HepG2 (cell line): ENCODE data around the gene ELP6. TPM values are rescaled to one million over a fixed set of nuclear protein-coding genes. Genes with fewer than 3 reads are reported as not detected.
A peak's percentile ranks its signal among the peaks of the same experiment; 100 is the strongest.

ENCODE experiments used
- ATM ChIP-seq: fragments of 450-650 bp; IDR thresholded peaks from 2 replicates; pipeline ENCODE4 v1.7.1; 2017; ENCODE audit warnings: mild to moderate bottlenecking, borderline replicate concordance
- ELF1 ChIP-seq: sonication (generic); formaldehyde crosslinking; IDR thresholded peaks from 2 replicates; pipeline ENCODE4 v1.4.0; 2020; ENCODE audit warnings: missing genetic modification reagents
- JUN ChIP-seq: sonication (generic); formaldehyde crosslinking; IDR thresholded peaks from 2 replicates; pipeline ENCODE4 v1.4.0; 2020; ENCODE audit warnings: mild to moderate bottlenecking, missing genetic modification reagents
- MXD3 ChIP-seq: IDR thresholded peaks from 2 replicates; pipeline ENCODE4 v1.6.1; 2016; ENCODE audit warnings: mild to moderate bottlenecking, missing biosample characterization, missing genetic modification reagents
- SIX4 ChIP-seq: sonication (generic); formaldehyde crosslinking; IDR thresholded peaks from 2 replicates; pipeline ENCODE4 v1.4.0; 2020; ENCODE audit warnings: missing genetic modification reagents
- SMARCC2 ChIP-seq: fragments of 450-650 bp; IDR thresholded peaks from 2 replicates; pipeline ENCODE4 v1.6.1; 2017; ENCODE audit warnings: antibody characterized with exemption, mild to moderate bottlenecking
- SOX6 ChIP-seq, 2 experiments: fragments of 450-650 bp in 1 of 2; sonication (generic) in 1 of 2; formaldehyde crosslinking in 1 of 2; IDR thresholded peaks; 2 replicates each; pipeline versions ENCODE4 v1.4.0 to v1.6.1; 2017 to 2020; ENCODE audit warnings: antibody characterized with exemption in 1 of 2, mild to moderate bottlenecking in 1 of 2, missing genetic modification reagents in 1 of 2
- ZBTB7A ChIP-seq: sonication (generic); formaldehyde crosslinking; IDR thresholded peaks from 2 replicates; pipeline ENCODE4 v1.8.0; 2022; ENCODE audit warnings: mild to moderate bottlenecking, missing genetic modification reagents
- ZNF264 ChIP-seq: sonication (generic); formaldehyde crosslinking; IDR thresholded peaks from 2 replicates; pipeline ENCODE4 v1.4.0; 2020; ENCODE audit warnings: missing genetic modification reagents
- ZNF3 ChIP-seq: IDR thresholded peaks from 2 replicates; pipeline ENCODE4 v1.7.0; 2017; ENCODE audit warnings: inconsistent platforms
- ZNF446 ChIP-seq: sonication (generic); formaldehyde crosslinking; IDR thresholded peaks from 2 replicates; pipeline ENCODE4 v1.5.0; 2020; ENCODE audit warnings: mild to moderate bottlenecking, missing genetic modification reagents
- ZNF580 ChIP-seq: IDR thresholded peaks from 2 replicates; pipeline ENCODE4 v1.6.1; 2016; ENCODE audit warnings: low read depth, borderline replicate concordance
- ZNF784 ChIP-seq: sonication (generic); formaldehyde crosslinking; IDR thresholded peaks from 2 replicates; pipeline ENCODE4 v1.5.1; 2020; ENCODE audit warnings: missing genetic modification reagents, mild to moderate bottlenecking, borderline replicate concordance
- polyA plus RNA-seq, 8 experiments: library from polyadenylated mRNA; depleted of rRNA in 3 of 8; stranded (reverse) in 7 of 8; unstranded in 1 of 8; fragments of >200 nt; fragmentation: Illumina TruSeq in 4 of 8; extraction: Trizol in 4 of 8; gene quantifications; 2 replicates each; pipeline versions ENCODE4 v1.2.1 to v1.2.3, GENCODE V29; 2011 to 2016; ENCODE audit warnings: low read depth in 4 of 8, missing spikeins in 1 of 8, mixed read lengths in 1 of 8; ENCODE audit not compliant: insufficient read depth in 1 of 8
- total RNA-seq, 5 experiments: library from RNA; depleted of rRNA; stranded (reverse); fragments of >200 nt; fragmentation: Illumina TruSeq; extraction: Trizol; gene quantifications; 2 replicates each; pipeline ENCODE4 v1.2.3, GENCODE V29; 2016; ENCODE audit warnings: low read depth in 1 of 5
- TF ChIP-seq, protein P1 (sequence below): sonication (generic); formaldehyde crosslinking; IDR thresholded peaks from 2 replicates; pipeline ENCODE4 v1.4.0; 2020; ENCODE audit warnings: missing genetic modification reagents
- TF ChIP-seq, protein P2 (sequence below): sonication (generic); formaldehyde crosslinking; IDR thresholded peaks from 2 replicates; pipeline ENCODE4 v1.4.0; 2020; ENCODE audit warnings: missing genetic modification reagents, borderline replicate concordance
- TF ChIP-seq, protein P3 (sequence below): sonication (generic); formaldehyde crosslinking; IDR thresholded peaks from 2 replicates; pipeline ENCODE4 v1.4.0; 2020; ENCODE audit warnings: mild to moderate bottlenecking, missing genetic modification reagents, borderline replicate concordance

The ELP6 gene
- total and polyA plus RNA-seq, 2 of the 13 experiments (the other 11 are each of a cell fraction or from before 2014, with no cell fraction given), result 45.0 to 49.3 TPM

GRCh38 chr3:47475570-47476329, 37.8 kb downstream of the ELP6 start, which contains the start of gene SCAP (continued):
- TF ChIP-seq MXD3 (CRISPR knock-in tag) (peak; percentile 85), SIX4 (CRISPR knock-in tag) (peak; percentile 33; the same call in 1 of the 2 replicates), ZBTB7A (CRISPR knock-in tag) (no peak; the same call in 1 of the 2 replicates), ATM (no peak), ELF1 (CRISPR knock-in tag) (peak; percentile 67; the same call in 1 of the 2 replicates), ZNF580 (CRISPR knock-in tag) (no peak; the same call in 1 of the 2 replicates), ZNF264 (CRISPR knock-in tag) (no peak), ZNF784 (CRISPR knock-in tag) (peak; percentile 93; the same call in 1 of the 2 replicates), SOX6 (IDR thresholded peaks at IDR 0.05) (no peak), SOX6 (CRISPR knock-in tag; IDR thresholded peaks at IDR 0.05) (peak; percentile 84), SMARCC2 (no peak), ZNF3 (CRISPR knock-in tag) (peak; percentile 70; the same call in 1 of the 2 replicates), JUN (peak; percentile 61; the same call in 1 of the 2 replicates), ZNF446 (CRISPR knock-in tag) (no peak)
- TF ChIP-seq, protein P1, sequence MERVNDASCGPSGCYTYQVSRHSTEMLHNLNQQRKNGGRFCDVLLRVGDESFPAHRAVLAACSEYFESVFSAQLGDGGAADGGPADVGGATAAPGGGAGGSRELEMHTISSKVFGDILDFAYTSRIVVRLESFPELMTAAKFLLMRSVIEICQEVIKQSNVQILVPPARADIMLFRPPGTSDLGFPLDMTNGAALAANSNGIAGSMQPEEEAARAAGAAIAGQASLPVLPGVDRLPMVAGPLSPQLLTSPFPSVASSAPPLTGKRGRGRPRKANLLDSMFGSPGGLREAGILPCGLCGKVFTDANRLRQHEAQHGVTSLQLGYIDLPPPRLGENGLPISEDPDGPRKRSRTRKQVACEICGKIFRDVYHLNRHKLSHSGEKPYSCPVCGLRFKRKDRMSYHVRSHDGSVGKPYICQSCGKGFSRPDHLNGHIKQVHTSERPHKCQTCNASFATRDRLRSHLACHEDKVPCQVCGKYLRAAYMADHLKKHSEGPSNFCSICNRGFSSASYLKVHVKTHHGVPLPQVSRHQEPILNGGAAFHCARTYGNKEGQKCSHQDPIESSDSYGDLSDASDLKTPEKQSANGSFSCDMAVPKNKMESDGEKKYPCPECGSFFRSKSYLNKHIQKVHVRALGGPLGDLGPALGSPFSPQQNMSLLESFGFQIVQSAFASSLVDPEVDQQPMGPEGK (CRISPR knock-in tag), result peak; percentile 53; the same call in 1 of the 2 replicates
- TF ChIP-seq, protein P2, sequence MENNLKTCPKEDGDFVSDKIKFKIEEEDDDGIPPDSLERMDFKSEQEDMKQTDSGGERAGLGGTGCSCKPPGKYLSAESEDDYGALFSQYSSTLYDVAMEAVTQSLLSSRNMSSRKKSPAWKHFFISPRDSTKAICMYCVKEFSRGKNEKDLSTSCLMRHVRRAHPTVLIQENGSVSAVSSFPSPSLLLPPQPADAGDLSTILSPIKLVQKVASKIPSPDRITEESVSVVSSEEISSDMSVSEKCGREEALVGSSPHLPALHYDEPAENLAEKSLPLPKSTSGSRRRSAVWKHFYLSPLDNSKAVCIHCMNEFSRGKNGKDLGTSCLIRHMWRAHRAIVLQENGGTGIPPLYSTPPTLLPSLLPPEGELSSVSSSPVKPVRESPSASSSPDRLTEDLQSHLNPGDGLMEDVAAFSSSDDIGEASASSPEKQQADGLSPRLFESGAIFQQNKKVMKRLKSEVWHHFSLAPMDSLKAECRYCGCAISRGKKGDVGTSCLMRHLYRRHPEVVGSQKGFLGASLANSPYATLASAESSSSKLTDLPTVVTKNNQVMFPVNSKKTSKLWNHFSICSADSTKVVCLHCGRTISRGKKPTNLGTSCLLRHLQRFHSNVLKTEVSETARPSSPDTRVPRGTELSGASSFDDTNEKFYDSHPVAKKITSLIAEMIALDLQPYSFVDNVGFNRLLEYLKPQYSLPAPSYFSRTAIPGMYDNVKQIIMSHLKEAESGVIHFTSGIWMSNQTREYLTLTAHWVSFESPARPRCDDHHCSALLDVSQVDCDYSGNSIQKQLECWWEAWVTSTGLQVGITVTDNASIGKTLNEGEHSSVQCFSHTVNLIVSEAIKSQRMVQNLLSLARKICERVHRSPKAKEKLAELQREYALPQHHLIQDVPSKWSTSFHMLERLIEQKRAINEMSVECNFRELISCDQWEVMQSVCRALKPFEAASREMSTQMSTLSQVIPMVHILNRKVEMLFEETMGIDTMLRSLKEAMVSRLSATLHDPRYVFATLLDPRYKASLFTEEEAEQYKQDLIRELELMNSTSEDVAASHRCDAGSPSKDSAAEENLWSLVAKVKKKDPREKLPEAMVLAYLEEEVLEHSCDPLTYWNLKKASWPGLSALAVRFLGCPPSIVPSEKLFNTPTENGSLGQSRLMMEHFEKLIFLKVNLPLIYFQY (CRISPR knock-in tag), result peak; percentile 100
- TF ChIP-seq, protein P3, sequence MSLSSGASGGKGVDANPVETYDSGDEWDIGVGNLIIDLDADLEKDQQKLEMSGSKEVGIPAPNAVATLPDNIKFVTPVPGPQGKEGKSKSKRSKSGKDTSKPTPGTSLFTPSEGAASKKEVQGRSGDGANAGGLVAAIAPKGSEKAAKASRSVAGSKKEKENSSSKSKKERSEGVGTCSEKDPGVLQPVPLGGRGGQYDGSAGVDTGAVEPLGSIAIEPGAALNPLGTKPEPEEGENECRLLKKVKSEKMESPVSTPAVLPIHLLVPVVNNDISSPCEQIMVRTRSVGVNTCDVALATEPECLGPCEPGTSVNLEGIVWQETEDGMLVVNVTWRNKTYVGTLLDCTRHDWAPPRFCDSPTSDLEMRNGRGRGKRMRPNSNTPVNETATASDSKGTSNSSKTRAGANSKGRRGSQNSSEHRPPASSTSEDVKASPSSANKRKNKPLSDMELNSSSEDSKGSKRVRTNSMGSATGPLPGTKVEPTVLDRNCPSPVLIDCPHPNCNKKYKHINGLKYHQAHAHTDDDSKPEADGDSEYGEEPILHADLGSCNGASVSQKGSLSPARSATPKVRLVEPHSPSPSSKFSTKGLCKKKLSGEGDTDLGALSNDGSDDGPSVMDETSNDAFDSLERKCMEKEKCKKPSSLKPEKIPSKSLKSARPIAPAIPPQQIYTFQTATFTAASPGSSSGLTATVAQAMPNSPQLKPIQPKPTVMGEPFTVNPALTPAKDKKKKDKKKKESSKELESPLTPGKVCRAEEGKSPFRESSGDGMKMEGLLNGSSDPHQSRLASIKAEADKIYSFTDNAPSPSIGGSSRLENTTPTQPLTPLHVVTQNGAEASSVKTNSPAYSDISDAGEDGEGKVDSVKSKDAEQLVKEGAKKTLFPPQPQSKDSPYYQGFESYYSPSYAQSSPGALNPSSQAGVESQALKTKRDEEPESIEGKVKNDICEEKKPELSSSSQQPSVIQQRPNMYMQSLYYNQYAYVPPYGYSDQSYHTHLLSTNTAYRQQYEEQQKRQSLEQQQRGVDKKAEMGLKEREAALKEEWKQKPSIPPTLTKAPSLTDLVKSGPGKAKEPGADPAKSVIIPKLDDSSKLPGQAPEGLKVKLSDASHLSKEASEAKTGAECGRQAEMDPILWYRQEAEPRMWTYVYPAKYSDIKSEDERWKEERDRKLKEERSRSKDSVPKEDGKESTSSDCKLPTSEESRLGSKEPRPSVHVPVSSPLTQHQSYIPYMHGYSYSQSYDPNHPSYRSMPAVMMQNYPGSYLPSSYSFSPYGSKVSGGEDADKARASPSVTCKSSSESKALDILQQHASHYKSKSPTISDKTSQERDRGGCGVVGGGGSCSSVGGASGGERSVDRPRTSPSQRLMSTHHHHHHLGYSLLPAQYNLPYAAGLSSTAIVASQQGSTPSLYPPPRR (CRISPR knock-in tag), result peak; percentile 51; the same call in 1 of the 2 replicates
